HL-60/S4 (cell line): ENCODE results near the gene NDRG3.

Experiments
- in situ Hi-C: fragments of 300-500 bp; cut with MboI; formaldehyde crosslinking; loops from 2 replicates; pipeline ENCODE4 v1.14.3; 2022; ENCODE audit warnings: low sequenced_read_pairs

The NDRG3 gene

GRCh38 chr20:36761125-36761524 lies 15.2 kb upstream of the NDRG3 start:
- in situ Hi-C loops: no loop called here

- in situ Hi-C loops: no loop called here
Measured at GRCh38 chr20:36760647-36761046, 14.8 kb upstream of the NDRG3 start.

- in situ Hi-C loops: no loop called here
Measured at GRCh38 chr20:36758276-36758675, 12.4 kb upstream of the NDRG3 start.

- in situ Hi-C loops: no loop called here
Measured at GRCh38 chr20:36756496-36756895, 10.6 kb upstream of the NDRG3 start.

- in situ Hi-C loops: no loop called here
Measured at GRCh38 chr20:36754656-36755222, 8.8 kb upstream of the NDRG3 start.

- in situ Hi-C loops: no loop called here
Measured at GRCh38 chr20:36752582-36752981, 6.7 kb upstream of the NDRG3 start.

GRCh38 chr20:36745234-36745926 lies 510 bp downstream of the NDRG3 start:
- in situ Hi-C loops: no loop called here

GRCh38 chr20:36744764-36745191 lies 1.1 kb downstream of the NDRG3 start:
- in situ Hi-C loops: no loop called here

GRCh38 chr20:36744243-36744642 lies 1.6 kb downstream of the NDRG3 start:
- in situ Hi-C loops: no loop called here

GRCh38 chr20:36742558-36742957 lies 3.3 kb downstream of the NDRG3 start:
- in situ Hi-C loops: no loop called here

GRCh38 chr20:36741072-36741471 lies 4.8 kb downstream of the NDRG3 start:
- in situ Hi-C loops: no loop called here

- in situ Hi-C loops: no loop called here
Measured at GRCh38 chr20:36737183-36737499, 8.7 kb downstream of the NDRG3 start.

GRCh38 chr20:36736451-36737182 lies 9.3 kb downstream of the NDRG3 start:
- in situ Hi-C loops: no loop called here

- in situ Hi-C loops: no loop called here
Measured at GRCh38 chr20:36732456-36732855, 13.4 kb downstream of the NDRG3 start.

GRCh38 chr20:36728986-36729385 lies 16.9 kb downstream of the NDRG3 start:
- in situ Hi-C loops: no loop called here

GRCh38 chr20:36726168-36726567 lies 19.7 kb downstream of the NDRG3 start:
- in situ Hi-C loops: no loop called here

GRCh38 chr20:36720510-36720909 lies 25.4 kb downstream of the NDRG3 start:
- in situ Hi-C loops: no loop called here

GRCh38 chr20:36717657-36718056 lies 28.2 kb downstream of the NDRG3 start:
- in situ Hi-C loops: no loop called here

- in situ Hi-C loops: no loop called here
Measured at GRCh38 chr20:36717021-36717420, 28.9 kb downstream of the NDRG3 start.

- in situ Hi-C loops: no loop called here
Measured at GRCh38 chr20:36712775-36713174, 33.1 kb downstream of the NDRG3 start.

GRCh38 chr20:36709126-36709525 lies 36.8 kb downstream of the NDRG3 start:
- in situ Hi-C loops: no loop called here

GRCh38 chr20:36703530-36703929 lies 42.4 kb downstream of the NDRG3 start:
- in situ Hi-C loops: no loop called here
